ENCODE data around the gene BTAF1.
"Not testable (repeated sequence)": the region's sequence is repeated elsewhere in the genome, so short reads cannot be mapped to it uniquely, and the experiment has no call there.

Gene BTAF1

DNA sequence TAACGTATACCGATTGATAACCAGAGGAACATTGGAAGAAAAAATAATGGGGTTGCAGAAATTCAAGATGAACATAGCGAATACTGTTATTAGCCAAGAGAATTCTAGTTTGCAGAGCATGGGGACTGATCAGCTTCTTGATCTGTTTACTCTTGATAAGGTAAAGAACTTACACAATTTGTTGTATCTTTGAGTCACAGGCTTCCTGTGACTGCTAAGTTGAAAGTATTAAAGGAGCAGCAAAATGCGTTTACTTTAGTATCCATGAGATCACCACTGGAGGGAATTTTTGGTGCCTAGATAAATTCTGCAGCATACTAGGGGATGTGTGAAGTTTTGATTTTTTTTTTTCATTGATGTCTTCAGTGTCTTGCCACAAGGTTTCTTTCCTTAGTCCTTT lies 103.6 kb downstream of the BTAF1 start:
- H3K36me3 ChIP-seq (ENCODE audit: insufficient read depth, low read length) = peaks cover 38% of the 10 kb centered on the region
- H3K9ac ChIP-seq (ENCODE audit: low read length) = no peak overlapping the region
- H3K27ac ChIP-seq (ENCODE audit: low read depth, low read length) = no peak overlapping the region
- H3K9me3 ChIP-seq (ENCODE audit: low read length) = no peaks in the 10 kb centered on the region
- no peak overlapping the region for H3K4me3 ChIP-seq (ENCODE audit: low read depth in 1 of 2, low read length in 2 of 2)
- no peaks in the 10 kb centered on the region for H3K27me3 ChIP-seq (ENCODE audit: control insufficient read depth in 1 of 2, insufficient read depth in 2 of 2, low read length in 2 of 2)
- no peaks in the 10 kb centered on the region for H3K4me1 ChIP-seq (ENCODE audit: insufficient read depth, low read length)

DNA sequence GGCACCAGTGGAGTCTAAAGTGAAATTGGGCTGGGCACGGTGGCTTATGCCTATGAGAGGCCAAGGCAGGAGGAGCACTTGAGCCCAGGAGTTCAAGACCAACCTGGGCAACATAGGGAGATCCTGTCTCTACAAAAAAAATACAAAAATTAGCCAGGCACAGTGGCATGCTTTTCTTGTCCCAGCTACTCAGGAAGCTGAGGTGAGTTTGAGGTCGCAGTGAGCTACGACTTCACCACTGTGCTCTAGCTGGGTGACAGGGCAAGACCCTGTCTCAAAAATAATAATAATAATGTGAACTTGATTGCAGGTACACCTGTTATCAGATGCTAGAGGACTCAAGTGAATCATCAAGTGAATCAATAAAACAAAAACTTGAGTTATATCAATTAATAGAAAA lies 108.0 kb downstream of the BTAF1 start:
- Histone ChIP-seq H3K36me3 (ENCODE audit: insufficient read depth, low read length) (peaks cover 15% of the 10 kb centered on the region), H3K27ac (ENCODE audit: low read depth, low read length) (no peak overlapping the region), H3K9me3 (ENCODE audit: low read length) (peaks cover 3% of the 10 kb centered on the region), H3K4me3 (ENCODE audit: low read depth in 1 of 2, low read length in 2 of 2) (no peak overlapping the region), H3K4me1 (ENCODE audit: insufficient read depth, low read length) (no peaks in the 10 kb centered on the region), H3K9ac (ENCODE audit: low read length) (no peak overlapping the region), H3K27me3 (ENCODE audit: control insufficient read depth in 1 of 2, insufficient read depth in 2 of 2, low read length in 2 of 2) (no peaks in the 10 kb centered on the region)

DNA sequence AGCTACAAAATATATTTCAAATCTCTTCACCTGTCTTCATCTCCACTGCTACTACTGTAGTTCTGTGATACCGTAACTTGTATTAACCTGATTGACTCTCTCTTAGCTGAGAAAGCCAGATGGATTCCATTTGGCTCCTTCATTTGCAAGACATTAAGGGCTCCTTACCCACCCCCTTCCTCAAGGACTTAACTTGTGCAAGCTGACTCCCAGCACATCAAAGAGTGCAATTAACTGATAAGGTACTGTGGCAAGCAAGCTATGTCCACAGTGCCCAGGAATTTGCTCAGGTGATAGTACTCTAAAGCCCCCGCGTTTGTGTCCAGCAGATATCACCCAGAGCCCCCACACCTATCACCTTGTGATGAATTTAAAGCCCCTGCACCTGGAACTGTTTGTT lies 109.5 kb downstream of the BTAF1 start:
- H3K9ac ChIP-seq (ENCODE audit: low read length); H3K9me3 ChIP-seq (ENCODE audit: low read length); H3K27me3 ChIP-seq (ENCODE audit: control insufficient read depth in 1 of 2, insufficient read depth in 2 of 2, low read length in 2 of 2); H3K4me1 ChIP-seq (ENCODE audit: insufficient read depth, low read length); H3K4me3 ChIP-seq (ENCODE audit: low read depth in 1 of 2, low read length in 2 of 2); H3K27ac ChIP-seq (ENCODE audit: low read depth, low read length); H3K36me3 ChIP-seq (ENCODE audit: insufficient read depth, low read length): not testable (repeated sequence)

DNA sequence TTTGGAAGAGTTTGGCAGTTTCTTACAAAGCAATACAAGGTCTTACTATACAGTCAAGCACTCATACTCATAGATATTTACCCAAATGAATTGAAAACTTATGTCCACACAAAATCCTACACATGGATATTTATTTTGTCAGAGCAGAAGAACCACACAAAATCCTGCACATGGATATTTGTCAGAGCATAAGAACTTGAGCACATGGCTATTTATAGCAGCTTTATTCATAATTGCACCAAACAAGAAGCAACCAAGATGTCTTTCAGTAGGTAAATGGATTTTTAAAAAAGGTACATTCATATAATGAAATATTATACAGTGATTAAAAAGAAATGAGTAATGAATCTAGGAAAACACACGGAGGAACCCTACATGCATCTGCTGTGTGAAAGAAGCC lies 115.4 kb downstream of the BTAF1 start:
- Histone ChIP-seq H3K4me1 (ENCODE audit: insufficient read depth, low read length) (peaks cover 6% of the 10 kb centered on the region), H3K4me3 (ENCODE audit: low read depth in 1 of 2, low read length in 2 of 2) (no peak overlapping the region), H3K27me3 (ENCODE audit: control insufficient read depth in 1 of 2, insufficient read depth in 2 of 2, low read length in 2 of 2) (no peaks in the 10 kb centered on the region), H3K27ac (ENCODE audit: low read depth, low read length) (no peak overlapping the region), H3K9ac (ENCODE audit: low read length) (no peak overlapping the region), H3K9me3 (ENCODE audit: low read length) (peaks cover 3% of the 10 kb centered on the region), H3K36me3 (ENCODE audit: insufficient read depth, low read length) (no peaks in the 10 kb centered on the region)

DNA sequence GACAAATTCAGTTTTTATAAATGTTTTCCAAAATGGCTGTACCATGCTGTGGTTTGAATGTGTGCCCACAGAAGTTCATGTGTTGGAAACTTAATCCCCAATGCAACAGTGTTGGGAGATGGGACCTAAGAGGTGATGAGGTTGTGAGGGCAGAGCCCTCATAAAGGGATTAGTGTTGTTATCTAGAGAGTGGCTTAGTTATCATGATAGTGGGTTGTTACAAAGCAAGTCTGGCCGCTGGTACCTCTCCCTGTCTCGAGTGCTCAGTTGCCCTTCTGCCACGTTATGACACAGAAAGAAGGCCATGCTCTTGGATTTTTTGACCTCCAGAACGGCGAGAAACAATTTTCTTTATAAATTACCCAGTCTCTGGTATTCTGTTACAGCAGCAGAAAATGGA lies 119.0 kb downstream of the BTAF1 start:
- Histone ChIP-seq H3K36me3 (ENCODE audit: insufficient read depth, low read length) (no peaks in the 10 kb centered on the region), H3K9ac (ENCODE audit: low read length) (no peak overlapping the region), H3K27me3 (ENCODE audit: control insufficient read depth in 1 of 2, insufficient read depth in 2 of 2, low read length in 2 of 2) (peaks cover 0 to 3% of the 10 kb centered on the region in 2 donors), H3K9me3 (ENCODE audit: low read length) (no peaks in the 10 kb centered on the region), H3K27ac (ENCODE audit: low read depth, low read length) (no peak overlapping the region), H3K4me1 (ENCODE audit: insufficient read depth, low read length) (peaks cover 6% of the 10 kb centered on the region), H3K4me3 (ENCODE audit: low read depth in 1 of 2, low read length in 2 of 2) (no peak overlapping the region)

DNA sequence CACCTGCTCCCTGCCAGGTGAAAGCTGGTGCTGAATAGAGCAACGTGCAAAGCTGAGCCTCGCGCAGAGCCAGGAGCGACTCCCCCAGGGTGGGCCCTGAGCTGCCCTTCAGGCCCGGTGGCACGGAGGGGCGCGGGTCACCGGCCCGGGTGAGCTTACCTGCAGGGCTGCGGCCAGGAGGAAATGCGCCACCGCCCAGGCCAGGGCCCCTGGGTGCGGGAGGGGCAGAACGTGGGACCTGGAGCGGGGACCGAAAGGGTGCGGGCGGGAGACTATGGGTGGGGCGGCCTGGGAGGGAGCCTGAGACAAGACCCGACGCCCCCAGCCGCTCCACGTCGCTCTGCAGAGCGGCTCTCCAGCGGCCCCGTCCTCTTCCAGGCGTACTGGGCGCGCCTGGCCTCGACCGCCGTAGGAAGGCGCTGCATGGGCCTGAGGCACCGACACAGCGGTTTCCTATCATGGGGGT lies 122.1 kb downstream of the BTAF1 start:
- Histone ChIP-seq H3K9me3 (ENCODE audit: low read length) (no peaks in the 10 kb centered on the region), H3K27ac (ENCODE audit: low read depth, low read length) (no peak overlapping the region), H3K4me1 (ENCODE audit: insufficient read depth, low read length) (peaks cover under 1% of the 10 kb centered on the region), H3K4me3 (ENCODE audit: low read depth in 1 of 2, low read length in 2 of 2) (no peak overlapping the region), H3K36me3 (ENCODE audit: insufficient read depth, low read length) (no peaks in the 10 kb centered on the region), H3K27me3 (ENCODE audit: control insufficient read depth in 1 of 2, insufficient read depth in 2 of 2, low read length in 2 of 2) (peaks cover 0 to 3% of the 10 kb centered on the region in 2 donors), H3K9ac (ENCODE audit: low read length) (no peak overlapping the region)

DNA sequence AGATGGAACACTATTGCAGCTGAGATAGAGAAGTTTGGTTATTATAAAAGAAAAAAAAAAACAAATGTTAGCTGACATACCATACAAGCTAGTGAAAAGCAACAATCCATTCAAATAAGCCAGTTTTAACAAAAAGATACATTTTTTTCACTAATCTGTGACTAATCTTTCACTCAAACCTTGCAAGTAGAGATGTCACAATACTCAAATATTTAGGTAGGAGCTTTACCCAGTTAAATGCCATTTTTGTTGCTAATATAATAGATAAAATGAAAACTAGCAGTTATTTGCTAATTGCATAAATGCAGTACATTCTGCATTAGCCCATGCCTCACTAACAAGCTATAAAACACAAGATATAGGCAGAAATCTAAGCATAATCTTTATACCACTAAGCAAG lies 123.6 kb downstream of the BTAF1 start:
- no peaks in the 10 kb centered on the region for H3K9me3 ChIP-seq (ENCODE audit: low read length)
- H3K4me3 ChIP-seq (ENCODE audit: low read depth in 1 of 2, low read length in 2 of 2) = no peak overlapping the region
- no peak overlapping the region for H3K27ac ChIP-seq (ENCODE audit: low read depth, low read length)
- H3K36me3 ChIP-seq (ENCODE audit: insufficient read depth, low read length) = peaks cover 4% of the 10 kb centered on the region
- H3K27me3 ChIP-seq (ENCODE audit: control insufficient read depth in 1 of 2, insufficient read depth in 2 of 2, low read length in 2 of 2) = peaks cover 0 to 3% of the 10 kb centered on the region in 2 donors
- H3K9ac ChIP-seq (ENCODE audit: low read length) = no peak overlapping the region
- H3K4me1 ChIP-seq (ENCODE audit: insufficient read depth, low read length) = no peaks in the 10 kb centered on the region

DNA sequence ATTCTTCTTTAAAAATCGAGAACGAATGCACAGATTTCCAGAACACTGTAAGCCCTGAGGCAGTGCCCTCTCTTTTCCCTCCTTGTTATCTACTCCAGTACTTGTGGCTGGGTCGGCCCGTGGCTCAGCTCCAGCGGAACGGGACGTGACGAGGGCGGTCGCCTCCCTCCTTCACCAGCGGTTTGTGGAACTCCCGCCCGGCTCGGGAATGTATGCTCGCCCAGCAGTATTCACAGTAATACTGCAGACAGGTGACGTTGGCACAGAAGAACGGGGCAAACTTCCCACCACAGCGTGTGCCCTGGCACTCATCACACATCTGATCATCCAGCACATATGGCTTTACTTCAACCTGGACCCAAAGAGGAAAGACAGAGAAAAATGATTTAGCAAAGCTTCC lies 128.5 kb downstream of the BTAF1 start:
- Histone ChIP-seq H3K27me3 (ENCODE audit: control insufficient read depth in 1 of 2, insufficient read depth in 2 of 2, low read length in 2 of 2) (no peaks in the 10 kb centered on the region), H3K9ac (ENCODE audit: low read length) (no peak overlapping the region), H3K9me3 (ENCODE audit: low read length) (no peaks in the 10 kb centered on the region), H3K4me3 (ENCODE audit: low read depth in 1 of 2, low read length in 2 of 2) (no peak overlapping the region), H3K4me1 (ENCODE audit: insufficient read depth, low read length) (no peaks in the 10 kb centered on the region), H3K36me3 (ENCODE audit: insufficient read depth, low read length) (peaks cover 12% of the 10 kb centered on the region), H3K27ac (ENCODE audit: low read depth, low read length) (no peak overlapping the region)

DNA sequence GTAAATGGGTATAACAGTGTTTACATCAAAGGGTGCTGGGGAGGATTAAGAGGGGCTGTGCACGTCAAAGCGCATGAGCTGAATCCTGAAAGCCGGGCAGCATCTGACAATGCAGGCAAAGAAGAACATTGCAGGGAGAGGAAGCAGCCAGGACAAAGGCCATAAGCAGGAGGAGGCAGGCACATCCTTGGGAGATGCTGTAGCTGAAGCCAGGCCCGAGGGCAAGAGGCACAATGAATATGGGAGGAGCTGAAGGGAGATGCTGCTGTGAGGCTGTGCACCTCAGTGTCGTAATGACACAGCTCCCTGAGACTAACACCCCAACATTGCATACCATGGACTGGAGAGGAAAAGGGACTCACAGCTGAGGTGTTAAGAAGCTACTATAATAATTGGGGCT lies 129.2 kb downstream of the BTAF1 start:
- Histone ChIP-seq H3K36me3 (ENCODE audit: insufficient read depth, low read length) (peaks cover 12% of the 10 kb centered on the region), H3K27me3 (ENCODE audit: control insufficient read depth in 1 of 2, insufficient read depth in 2 of 2, low read length in 2 of 2) (no peaks in the 10 kb centered on the region), H3K4me1 (ENCODE audit: insufficient read depth, low read length) (no peaks in the 10 kb centered on the region), H3K4me3 (ENCODE audit: low read depth in 1 of 2, low read length in 2 of 2) (no peak overlapping the region), H3K9me3 (ENCODE audit: low read length) (no peaks in the 10 kb centered on the region), H3K27ac (ENCODE audit: low read depth, low read length) (no peak overlapping the region), H3K9ac (ENCODE audit: low read length) (no peak overlapping the region)

DNA sequence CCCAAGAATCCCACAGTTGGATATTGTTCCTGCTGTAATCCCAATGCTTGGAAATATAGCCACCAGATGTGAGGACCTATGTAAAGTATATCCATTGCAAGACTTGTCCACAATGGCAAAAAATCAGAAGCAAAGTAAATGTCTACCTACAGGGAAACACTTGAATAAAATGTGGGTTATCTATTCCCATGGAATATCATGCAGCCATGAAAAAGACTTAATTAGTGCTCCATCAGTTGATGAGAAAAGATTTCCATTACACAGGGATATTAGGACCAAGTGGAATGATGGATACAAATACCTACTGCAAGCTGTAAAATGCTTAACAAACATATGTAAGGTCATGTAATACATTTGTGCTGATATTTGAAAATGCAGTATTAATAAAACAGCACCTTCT lies 131.2 kb downstream of the BTAF1 start:
- Histone ChIP-seq H3K36me3 (ENCODE audit: insufficient read depth, low read length) (peaks cover 12% of the 10 kb centered on the region), H3K4me3 (ENCODE audit: low read depth in 1 of 2, low read length in 2 of 2) (no peak overlapping the region), H3K4me1 (ENCODE audit: insufficient read depth, low read length) (no peaks in the 10 kb centered on the region), H3K27me3 (ENCODE audit: control insufficient read depth in 1 of 2, insufficient read depth in 2 of 2, low read length in 2 of 2) (no peaks in the 10 kb centered on the region), H3K27ac (ENCODE audit: low read depth, low read length) (no peak overlapping the region), H3K9me3 (ENCODE audit: low read length) (no peaks in the 10 kb centered on the region), H3K9ac (ENCODE audit: low read length) (no peak overlapping the region)

DNA sequence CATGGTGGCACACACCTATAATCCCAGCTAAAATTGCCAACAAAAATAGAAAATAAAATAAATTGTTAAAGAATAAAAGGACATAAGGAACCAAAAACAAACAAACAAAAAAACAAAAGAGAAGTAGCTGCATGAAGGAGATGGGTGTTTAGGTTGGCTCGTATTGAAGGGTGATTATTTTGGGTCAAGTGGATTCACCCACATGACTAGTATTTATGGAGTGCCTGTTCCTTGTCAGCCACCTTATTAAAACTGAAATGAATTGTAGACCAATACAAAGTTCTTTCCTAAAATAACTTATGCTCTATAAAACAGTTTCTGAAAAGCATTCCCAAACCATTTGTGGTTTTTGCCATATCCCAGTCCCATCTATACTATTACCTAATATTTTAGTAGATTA lies 138.7 kb downstream of the BTAF1 start:
- no peak overlapping the region for H3K27ac ChIP-seq (ENCODE audit: low read depth, low read length)
- H3K9me3 ChIP-seq (ENCODE audit: low read length) = no peaks in the 10 kb centered on the region
- no peak overlapping the region for H3K9ac ChIP-seq (ENCODE audit: low read length)
- no peaks in the 10 kb centered on the region for H3K27me3 ChIP-seq (ENCODE audit: control insufficient read depth in 1 of 2, insufficient read depth in 2 of 2, low read length in 2 of 2)
- H3K4me3 ChIP-seq (ENCODE audit: low read depth in 1 of 2, low read length in 2 of 2) = no peak overlapping the region
- H3K36me3 ChIP-seq (ENCODE audit: insufficient read depth, low read length) = no peaks in the 10 kb centered on the region
- H3K4me1 ChIP-seq (ENCODE audit: insufficient read depth, low read length) = peaks cover 10% of the 10 kb centered on the region

DNA sequence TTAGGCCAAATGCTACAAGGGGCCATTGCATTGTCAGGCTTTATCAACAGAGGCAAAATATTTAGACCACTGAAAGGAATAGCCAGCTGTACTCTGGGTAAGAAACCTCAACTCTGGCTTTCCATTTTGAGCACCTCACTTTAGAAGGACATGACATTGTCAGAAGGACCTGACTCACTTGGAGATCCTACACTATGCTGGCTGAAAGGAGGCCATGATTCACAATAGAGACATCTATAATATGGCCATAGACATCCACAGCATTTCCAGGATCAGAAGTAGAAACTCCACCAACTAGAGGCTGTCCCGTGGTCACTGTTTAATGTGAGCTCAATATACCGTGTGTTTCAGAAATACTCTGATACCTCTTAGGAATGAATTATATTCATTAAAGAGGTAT lies 140.9 kb downstream of the BTAF1 start:
- Histone ChIP-seq H3K4me1 (ENCODE audit: insufficient read depth, low read length) (peaks cover 10% of the 10 kb centered on the region), H3K4me3 (ENCODE audit: low read depth in 1 of 2, low read length in 2 of 2) (no peak overlapping the region), H3K27me3 (ENCODE audit: control insufficient read depth in 1 of 2, insufficient read depth in 2 of 2, low read length in 2 of 2) (no peaks in the 10 kb centered on the region), H3K27ac (ENCODE audit: low read depth, low read length) (no peak overlapping the region), H3K9ac (ENCODE audit: low read length) (no peak overlapping the region), H3K36me3 (ENCODE audit: insufficient read depth, low read length) (no peaks in the 10 kb centered on the region), H3K9me3 (ENCODE audit: low read length) (no peaks in the 10 kb centered on the region)
